CD1c-positive myeloid dendritic cell (primary cell): ENCODE data around the gene ZMYM3.

Experiments
- DNase-seq: peaks from one replicate; pipeline ENCODE4 v3.0.0-alpha.2; 2016; ENCODE audit errors: extremely low spot score

ZMYM3 gene

DNA sequence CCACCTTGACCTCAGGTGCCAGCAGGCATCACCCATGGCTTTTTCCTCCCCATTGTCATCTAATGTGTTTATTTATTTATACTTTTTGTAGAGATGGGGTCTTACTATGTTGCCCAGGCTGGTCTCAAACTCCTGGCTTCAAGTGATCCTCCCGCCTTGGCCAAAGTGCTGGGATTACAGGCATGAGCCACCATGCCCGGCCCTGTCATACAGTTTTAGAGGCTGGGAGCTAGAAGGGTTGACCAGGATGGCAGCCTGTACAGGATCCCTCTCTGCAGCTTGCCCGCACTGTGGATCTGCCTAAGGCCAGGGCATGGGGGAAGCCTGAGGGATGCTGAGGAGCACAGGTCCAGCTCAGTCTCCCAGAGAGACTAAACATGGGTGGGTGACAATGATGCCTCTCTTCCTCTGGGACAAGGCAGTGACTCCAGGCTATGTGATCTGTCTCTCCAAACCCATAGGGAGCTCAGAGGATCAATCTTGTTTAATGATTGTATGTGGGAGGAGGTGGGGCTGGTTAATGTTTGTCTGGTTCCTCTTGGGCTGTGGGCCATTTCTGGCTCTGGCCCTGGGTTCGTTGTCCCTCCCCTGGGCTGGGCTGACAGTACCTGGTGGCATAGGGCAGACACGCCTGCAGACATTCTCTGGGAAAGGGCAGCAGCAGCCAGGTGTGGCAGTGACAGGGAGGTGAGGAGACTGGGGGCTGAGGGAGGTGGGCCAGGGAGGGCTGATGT lies 39.2 kb downstream of the ZMYM3 start:
- DNase-seq, result no peak

GRCh38 chrX:71214152-71214551 lies 39.8 kb downstream of the ZMYM3 start:
- DNase-seq, result no peak

- no peak for DNase-seq
Measured at GRCh38 chrX:71212536-71212935, 41.4 kb downstream of the ZMYM3 start.

- no peak for DNase-seq
Measured at GRCh38 chrX:71210816-71211215, 43.1 kb downstream of the ZMYM3 start.

GRCh38 chrX:71199252-71200008 lies 54.5 kb downstream of the ZMYM3 start:
- DNase-seq, result no peak

DNA sequence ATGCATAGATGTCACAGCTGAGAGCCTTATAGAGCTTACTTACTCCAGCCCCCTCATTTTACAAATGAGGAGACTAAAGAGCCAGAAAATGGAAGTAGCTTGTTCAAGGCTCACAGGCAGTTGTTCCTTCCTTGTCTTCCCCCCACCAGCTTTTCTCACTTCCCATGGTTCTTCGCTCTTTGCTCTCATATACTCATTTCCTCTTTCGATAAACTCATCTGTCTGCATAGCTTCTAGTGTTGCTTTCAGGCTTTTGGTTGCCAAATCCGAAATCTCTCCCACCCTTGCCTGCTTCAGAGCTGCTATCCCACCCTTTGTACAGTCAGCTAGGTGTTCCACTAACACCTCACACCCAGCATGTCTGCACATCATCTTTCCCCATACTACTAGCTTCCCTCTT lies 55.9 kb downstream of the ZMYM3 start:
- DNase-seq, result peak; percentile 71

DNA sequence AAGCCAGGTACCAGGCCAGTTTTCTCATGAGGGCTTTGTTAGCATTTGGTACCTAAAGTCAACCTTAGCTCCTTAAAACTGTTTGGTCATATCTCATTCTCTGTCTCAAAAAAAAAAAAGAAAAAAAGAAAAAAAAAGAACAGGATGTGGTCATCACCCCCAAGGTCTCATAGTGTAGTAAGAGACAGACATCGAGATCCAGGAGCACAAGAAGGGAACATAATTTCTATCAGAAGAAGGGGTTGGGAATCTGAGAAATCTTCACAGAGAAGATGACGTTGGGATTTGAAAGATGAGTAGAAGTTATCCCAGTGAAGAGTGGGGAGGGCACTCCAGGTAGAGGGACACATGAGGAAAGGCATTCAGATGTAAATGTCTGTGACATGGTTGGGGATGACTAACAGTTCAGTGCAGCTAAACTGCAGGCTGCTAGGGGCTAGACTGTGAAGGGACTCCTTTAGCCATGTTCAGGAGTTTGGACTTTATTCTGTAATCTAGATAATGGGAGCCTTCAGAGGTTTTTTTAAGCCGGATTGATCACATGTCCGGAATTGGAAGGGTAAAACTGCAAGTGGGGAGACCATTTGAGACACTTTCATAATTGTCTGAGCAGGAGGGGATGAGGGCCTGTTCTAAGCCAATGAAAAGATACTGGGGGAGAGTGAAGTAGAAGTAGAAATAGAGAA lies 57.8 kb downstream of the ZMYM3 start:
- DNase-seq, result no peak

- no peak for DNase-seq
Measured at GRCh38 chrX:71191248-71191647, 62.7 kb downstream of the ZMYM3 start.
